Astrocyte (in vitro differentiated cells and primary cell): ENCODE data around the gene ABCC10.

Source experiments
- EZH2 ChIP-seq: IDR thresholded peaks from 2 replicates; pipeline ENCODE4 v1.6.1; 2012; ENCODE audit warnings: mild to moderate bottlenecking, low read length, inconsistent platforms; ENCODE audit not compliant: insufficient read depth
- TF ChIP-seq, protein P1 (sequence below): IDR thresholded peaks from 2 replicates; pipeline ENCODE4 v1.5.1; 2011; ENCODE audit warnings: low read depth, mild to moderate bottlenecking, inconsistent platforms, low read length, moderate library complexity; ENCODE audit not compliant: insufficient read depth

DNA sequence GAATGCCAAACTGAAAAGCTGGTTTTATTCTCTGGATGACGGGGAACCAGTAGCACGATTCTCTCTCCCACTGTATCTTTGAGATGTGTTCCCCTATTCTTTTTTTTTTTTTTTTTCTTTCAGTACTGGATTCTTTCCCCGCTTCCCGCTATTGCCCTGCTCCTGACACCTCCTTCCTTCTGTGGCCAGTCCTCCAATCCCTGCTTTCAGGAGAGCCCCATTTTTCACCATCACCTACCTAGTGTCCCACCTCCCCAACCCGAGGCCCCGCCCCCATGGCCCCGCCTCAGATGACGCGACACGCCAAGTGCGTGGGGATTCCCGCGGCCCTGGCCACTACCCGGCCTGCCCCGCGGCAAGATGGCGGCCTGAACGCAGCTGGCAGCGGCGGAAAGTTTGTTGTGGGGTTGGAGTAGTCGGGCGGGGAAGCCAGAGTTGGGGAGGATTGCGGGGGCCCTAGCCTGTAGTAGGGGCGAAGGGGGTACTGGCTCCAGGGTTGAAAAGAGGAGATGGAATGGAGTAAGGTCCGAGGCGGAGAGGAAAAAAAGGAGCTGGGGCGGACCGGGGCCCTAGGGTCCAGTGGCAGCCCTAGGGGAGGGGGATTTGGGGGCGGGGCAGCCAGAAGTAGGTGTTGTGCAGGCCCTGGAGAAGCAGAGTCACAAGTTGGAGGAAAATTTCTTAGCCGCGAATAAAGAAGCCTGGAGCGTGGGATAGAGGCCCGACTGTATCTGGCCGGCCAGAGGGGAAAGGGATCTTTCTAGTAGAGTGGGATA is 50.1 kb downstream of the ABCC10 start, which contains the start of gene TJAP1:
- TF ChIP-seq, protein P1, sequence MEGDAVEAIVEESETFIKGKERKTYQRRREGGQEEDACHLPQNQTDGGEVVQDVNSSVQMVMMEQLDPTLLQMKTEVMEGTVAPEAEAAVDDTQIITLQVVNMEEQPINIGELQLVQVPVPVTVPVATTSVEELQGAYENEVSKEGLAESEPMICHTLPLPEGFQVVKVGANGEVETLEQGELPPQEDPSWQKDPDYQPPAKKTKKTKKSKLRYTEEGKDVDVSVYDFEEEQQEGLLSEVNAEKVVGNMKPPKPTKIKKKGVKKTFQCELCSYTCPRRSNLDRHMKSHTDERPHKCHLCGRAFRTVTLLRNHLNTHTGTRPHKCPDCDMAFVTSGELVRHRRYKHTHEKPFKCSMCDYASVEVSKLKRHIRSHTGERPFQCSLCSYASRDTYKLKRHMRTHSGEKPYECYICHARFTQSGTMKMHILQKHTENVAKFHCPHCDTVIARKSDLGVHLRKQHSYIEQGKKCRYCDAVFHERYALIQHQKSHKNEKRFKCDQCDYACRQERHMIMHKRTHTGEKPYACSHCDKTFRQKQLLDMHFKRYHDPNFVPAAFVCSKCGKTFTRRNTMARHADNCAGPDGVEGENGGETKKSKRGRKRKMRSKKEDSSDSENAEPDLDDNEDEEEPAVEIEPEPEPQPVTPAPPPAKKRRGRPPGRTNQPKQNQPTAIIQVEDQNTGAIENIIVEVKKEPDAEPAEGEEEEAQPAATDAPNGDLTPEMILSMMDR = no peak
- no peak for TF ChIP-seq EZH2
